ENCODE results near the gene APOD. TPM values are rescaled to one million over a fixed set of nuclear protein-coding genes. Genes with fewer than 3 reads are reported as not detected.

The APOD gene
- total RNA-seq, 4 donors from 2014 or later, result 22.3 to 68.2 (median 35.6) TPM

GRCh38 chr3:195559723-195560409 lies 23.9 kb downstream of the APOD start:
- no peaks in the 10 kb centered on the region for H3K27me3 ChIP-seq
- no peaks in the 10 kb centered on the region for H3K36me3 ChIP-seq
- no peak overlapping the region for H3K27ac ChIP-seq
- H3K4me3 ChIP-seq, result no peak overlapping the region
- H3K4me1 ChIP-seq, result peaks cover 0 to 8% (median 0%) of the 10 kb centered on the region in 4 donors
- no peak for DNase-seq
- TF ChIP-seq CTCF (IDR thresholded peaks at IDR 0.05) (no peak), POLR2A (IDR thresholded peaks at IDR 0.05) (no peak)
- H3K9me3 ChIP-seq, result no peaks in the 10 kb centered on the region

GRCh38 chr3:195558602-195559001 lies 25.1 kb downstream of the APOD start:
- no peaks in the 10 kb centered on the region for H3K27me3 ChIP-seq
- DNase-seq, result peak in 1 of 3 donors; percentile 65
- TF ChIP-seq POLR2A (IDR thresholded peaks at IDR 0.05), result no peak
- peak; percentile 11 to 78 (median 60) for TF ChIP-seq CTCF (IDR thresholded peaks at IDR 0.05)
- no peaks in the 10 kb centered on the region for H3K9me3 ChIP-seq
- no peak overlapping the region for H3K4me3 ChIP-seq
- peaks cover 0 to 8% (median 0%) of the 10 kb centered on the region in 4 donors for H3K4me1 ChIP-seq
- H3K27ac ChIP-seq, result no peak overlapping the region
- H3K36me3 ChIP-seq, result no peaks in the 10 kb centered on the region

- Histone ChIP-seq H3K36me3 (no peaks in the 10 kb centered on the region), H3K9me3 (no peaks in the 10 kb centered on the region), H3K27me3 (no peaks in the 10 kb centered on the region), H3K4me3 (no peak overlapping the region), H3K4me1 (peaks cover 0 to 8% (median 0%) of the 10 kb centered on the region in 4 donors), H3K27ac (no peak overlapping the region)
- no peak for TF ChIP-seq POLR2A (IDR thresholded peaks at IDR 0.05)
- no peak for TF ChIP-seq CTCF (IDR thresholded peaks at IDR 0.05)
- DNase-seq, result no peak
Observed at GRCh38 chr3:195557322-195557721, 26.4 kb downstream of the APOD start.

GRCh38 chr3:195556390-195556789 lies 27.4 kb downstream of the APOD start:
- no peak for TF ChIP-seq POLR2A (IDR thresholded peaks at IDR 0.05)
- TF ChIP-seq CTCF (IDR thresholded peaks at IDR 0.05), result peak in 3 of 6 experiments; percentile 15 to 30 (median 20)
- Histone ChIP-seq H3K4me3 (no peak overlapping the region), H3K4me1 (peaks cover 0 to 15% (median 2%) of the 10 kb centered on the region in 4 donors), H3K36me3 (no peaks in the 10 kb centered on the region), H3K27ac (no peak overlapping the region), H3K27me3 (no peaks in the 10 kb centered on the region), H3K9me3 (no peaks in the 10 kb centered on the region)
- peak; percentile 45 to 64 (median 63) for DNase-seq

- no peak for DNase-seq
- TF ChIP-seq CTCF (IDR thresholded peaks at IDR 0.05) (no peak), POLR2A (IDR thresholded peaks at IDR 0.05) (no peak)
- Histone ChIP-seq H3K27ac (no peak overlapping the region), H3K9me3 (no peaks in the 10 kb centered on the region), H3K27me3 (no peaks in the 10 kb centered on the region), H3K4me1 (peaks cover 0 to 26% (median 7%) of the 10 kb centered on the region in 4 donors), H3K36me3 (no peaks in the 10 kb centered on the region), H3K4me3 (no peak overlapping the region)
Observed at GRCh38 chr3:195555110-195555509, 28.6 kb downstream of the APOD start.
